EL (cell line): ENCODE results near the gene PDE1C.
A peak's percentile ranks its signal among the peaks of the same experiment; 100 is the strongest.

Experiments used
- DNase-seq: peaks from one replicate; pipeline ENCODE4 v3.0.0-alpha.2; 2016

The PDE1C gene

DNA sequence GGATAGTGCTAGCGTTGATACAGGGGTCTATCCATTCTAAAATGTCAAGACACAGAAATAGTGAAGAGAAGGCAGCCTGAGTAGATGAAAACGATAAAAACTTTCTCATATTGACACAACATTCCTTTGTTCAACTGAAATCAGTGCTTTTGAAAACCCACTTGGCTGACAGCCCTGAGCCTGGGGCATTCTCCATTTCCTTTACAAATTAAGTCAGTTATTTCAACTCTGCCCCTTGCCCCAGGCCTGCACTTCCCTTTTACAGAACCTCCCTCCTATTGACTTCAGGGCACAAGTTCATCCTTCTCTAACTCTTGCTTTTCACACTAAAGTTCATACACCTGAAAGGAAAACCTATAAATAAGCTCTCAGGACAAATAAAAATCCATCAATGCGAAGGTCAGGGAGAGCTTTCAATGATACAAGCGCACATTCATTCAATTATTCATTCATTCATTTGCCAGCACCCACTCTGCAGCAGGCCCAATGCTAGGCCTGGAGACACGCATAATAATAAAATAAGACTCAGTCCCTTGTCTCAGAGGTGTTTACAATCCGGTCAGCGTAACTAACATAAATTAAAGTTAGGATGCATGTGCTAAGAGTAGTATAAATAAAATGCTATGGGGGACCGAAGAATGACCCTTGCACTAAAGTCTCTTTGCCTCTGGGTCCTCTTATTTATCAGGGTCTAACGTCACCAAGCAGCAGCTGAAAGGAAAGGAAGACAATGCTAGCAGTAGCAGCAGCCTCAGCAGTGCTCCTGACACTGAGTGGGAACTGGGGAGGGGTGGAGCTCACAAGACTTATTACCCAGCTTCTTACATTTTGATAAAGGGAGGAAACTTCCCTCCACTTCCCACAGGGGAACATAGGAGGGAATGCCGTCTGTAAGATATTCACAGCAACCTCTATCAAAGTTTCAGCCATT, 134.8 kb downstream of the PDE1C start:
- DNase-seq = peak; percentile 90

DNA sequence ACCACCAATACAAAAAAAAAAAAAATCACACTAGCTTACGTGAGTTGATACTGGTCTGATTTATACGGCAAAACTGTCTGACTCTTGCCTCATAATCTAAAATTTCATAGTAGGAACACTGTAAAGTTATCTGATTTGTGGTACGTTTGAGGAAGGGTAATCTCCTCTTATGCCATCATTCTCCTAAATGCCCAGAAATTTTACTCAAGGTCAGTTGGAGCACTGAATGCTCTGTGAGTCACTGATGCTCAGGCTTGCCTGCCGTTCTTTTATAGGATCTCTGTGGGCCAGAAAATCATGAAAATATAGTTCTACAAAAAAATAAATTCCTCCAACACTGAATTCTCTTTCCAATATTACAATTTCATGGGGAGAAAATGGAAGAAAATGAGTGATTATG, 135.7 kb downstream of the PDE1C start:
- DNase-seq = no peak

DNA sequence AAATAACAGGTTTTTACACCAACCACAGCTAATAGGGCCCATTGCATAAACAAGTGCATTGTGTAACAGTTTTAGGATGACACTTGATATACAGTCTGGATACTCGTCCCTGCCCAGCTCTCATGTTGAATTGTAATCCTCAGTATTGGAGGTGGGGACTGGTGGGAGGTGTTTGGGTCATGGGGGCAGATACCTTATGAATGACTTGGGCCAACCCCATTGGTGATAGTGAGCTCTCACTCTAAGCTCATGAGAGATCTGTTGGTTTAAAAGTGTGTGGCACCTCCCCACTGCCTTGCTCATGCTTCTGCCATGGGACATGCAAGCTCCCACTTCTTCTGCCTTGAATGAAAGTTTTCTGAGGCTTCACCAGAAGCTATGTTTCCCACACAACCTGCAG, 136.7 kb downstream of the PDE1C start:
- DNase-seq = peak; percentile 70

DNA sequence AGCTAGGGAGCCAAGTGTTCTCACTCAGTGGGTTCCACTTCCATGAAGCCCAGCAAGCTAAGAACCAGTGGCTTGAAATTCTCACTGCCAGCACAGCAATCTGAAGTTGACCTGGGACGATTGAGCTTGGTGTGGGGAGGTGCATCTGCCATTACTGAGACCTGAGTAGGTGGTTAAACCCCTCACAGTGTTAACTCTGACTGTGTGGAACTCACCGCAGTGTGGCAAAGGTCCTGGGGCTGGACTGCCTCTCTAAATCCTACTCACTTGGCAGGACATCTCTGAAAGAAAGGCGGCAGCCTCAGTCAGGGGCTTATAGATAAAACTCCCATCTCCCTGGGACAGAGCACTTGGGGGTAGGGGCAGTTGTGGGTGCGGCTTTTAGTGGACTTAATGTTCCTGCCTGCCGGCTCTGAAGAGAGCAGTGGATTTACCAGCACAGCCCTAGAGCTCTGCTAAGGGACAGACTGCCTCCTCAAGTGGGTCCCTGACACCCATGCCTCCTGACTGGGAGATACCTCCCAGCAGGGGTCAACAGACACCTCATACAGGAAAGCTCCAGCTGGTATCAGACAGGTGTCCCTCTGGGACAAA, 143.1 kb downstream of the PDE1C start:
- no peak for DNase-seq

DNA sequence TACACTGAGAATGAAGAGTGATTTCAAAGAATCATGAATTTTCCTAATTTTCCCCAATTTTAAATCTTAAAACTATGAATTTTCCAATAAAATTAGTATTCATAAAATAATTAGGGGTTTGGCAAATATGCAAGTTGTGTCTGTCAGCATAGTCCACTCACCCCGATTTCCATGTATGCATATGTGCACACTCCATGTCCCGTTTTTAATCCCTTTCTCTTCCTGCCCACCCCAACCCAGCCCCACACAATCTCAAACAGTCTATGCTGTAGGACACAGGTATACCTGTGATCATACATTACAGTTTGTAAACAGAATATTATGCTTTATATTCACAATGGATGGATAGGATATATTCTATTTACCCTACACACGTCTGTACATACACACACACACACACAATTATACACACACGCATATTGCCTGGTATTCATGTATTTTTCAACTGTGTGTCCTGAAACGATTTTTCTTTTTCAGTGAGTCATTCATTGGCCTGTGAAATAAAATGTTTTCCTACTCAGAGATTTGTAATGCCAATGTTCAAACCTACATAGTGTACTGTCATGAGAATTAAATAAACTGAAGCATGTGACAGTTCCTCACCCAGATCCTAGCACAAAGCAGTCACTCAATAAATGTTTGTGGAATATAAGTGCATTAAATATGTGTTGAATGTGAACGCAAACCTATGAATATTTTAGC, 144.3 kb downstream of the PDE1C start:
- no peak for DNase-seq

DNA sequence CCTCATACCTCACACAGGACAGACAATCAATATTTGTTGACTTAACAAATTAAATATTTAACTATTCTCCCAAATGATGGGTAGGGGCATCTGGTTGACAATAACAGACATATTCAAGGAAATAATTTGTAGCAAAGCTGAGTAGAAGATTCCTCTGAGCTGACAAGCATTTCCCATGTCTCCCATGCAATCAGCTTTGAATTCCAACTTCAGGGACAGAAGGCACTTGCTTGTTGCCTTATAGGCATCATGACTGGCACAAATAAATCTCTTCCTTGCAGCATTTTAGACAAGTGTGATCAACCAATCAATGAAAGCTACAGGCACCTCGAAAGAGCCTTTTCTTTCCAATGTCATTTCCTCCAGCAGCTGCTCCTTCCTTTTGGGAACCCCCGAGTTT, 146.0 kb downstream of the PDE1C start:
- DNase-seq = no peak

DNA sequence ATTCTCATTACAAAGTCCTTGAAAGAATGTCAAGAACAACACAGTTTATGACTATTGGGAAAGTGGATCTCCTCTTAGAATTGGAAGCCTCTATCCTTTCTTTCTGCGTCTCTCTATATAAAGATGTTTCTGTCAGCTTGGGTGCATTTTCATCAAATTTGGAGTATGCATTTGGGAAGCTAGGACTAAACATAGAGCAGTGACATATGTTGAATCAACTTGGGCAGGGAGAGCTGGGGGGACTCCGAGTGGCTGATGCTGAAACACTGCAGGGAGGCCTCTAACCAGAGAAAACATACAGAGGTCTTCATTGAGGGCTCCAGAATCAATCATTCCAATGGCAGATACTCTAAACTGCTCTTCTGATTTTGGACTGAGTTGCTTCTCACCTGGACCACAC, 147.4 kb downstream of the PDE1C start:
- no peak for DNase-seq

DNA sequence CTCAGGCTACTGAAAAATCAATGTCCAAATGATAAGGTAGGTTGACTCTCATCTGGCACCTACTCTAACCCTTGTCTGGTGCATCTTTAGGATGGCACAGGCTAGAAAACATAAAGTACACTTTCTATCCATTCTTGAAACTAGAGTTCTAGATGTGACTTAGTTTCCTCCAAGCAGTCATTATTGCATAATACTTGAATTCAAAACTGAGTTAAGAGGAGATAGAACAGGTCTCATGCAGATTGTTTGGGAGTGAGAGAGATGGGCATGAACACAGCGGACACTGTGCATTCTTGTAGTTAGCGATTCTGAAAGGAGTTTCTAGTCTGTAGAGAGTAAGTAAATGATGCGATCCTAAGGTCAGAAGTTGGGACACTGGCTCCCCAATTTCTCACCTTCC, 149.2 kb downstream of the PDE1C start:
- DNase-seq = no peak

DNA sequence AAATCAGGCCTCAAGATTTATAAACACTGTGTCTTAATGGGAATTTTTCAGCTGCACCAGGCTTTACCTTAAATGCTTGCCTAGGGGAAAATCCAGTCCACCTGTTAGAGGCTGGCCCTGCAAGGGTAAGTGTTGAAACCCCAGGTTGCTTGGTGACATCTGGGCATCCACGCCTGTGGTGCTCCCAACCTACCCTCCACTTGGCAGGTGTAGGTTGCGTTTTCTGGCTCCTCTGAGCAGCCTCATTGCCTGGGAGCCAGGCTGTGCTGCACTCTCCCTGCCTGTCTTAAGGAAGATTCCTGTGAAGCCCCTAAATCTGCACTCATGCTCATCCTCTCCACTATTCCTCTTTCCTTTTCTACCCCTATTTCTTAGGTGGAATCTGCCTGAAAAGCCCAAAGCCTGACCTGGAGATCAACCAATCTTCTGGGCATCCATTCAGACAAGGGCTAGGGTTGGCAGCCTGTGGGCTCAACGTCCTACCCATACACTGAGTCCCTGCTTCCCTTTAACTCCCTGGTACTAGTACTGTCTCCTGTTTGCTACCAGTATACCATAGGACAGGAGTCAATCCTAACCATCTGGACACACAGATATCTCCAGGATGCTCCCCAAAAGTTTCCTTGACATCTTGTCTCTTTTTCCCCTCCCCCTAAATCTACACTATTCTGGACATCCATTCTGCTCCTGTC, 150.4 kb downstream of the PDE1C start:
- no peak for DNase-seq

DNA sequence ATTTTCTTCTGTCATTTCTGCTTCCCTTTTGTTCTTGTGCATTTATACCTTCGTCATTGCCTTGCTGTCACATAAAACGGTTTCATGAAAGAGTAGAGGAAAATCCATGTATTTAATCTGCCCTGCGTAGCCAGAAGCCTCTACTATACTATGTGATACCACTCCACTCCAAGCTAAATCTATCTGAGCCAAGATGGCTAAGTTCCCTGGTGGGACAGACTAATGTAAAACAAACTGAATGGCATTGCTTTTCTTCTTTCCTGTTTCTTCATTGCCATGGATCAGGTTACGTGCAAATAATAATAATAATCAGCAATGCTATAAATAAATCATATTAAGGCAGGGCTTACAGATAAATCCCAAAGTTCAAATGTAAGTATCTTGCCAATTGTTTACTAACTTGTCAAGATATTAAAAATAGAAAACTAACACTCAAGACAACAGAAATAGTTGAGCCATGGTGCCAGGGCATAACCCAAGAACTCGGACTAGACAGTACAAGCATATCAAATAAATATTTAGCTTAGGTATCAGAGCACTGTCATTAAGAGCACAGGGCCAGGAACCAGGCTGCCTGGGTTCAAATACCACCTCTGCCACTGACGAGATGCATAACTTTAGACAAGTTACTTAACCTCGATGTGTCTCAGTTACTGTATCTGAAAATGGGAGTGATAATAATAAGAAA, 151.4 kb downstream of the PDE1C start:
- no peak for DNase-seq

DNA sequence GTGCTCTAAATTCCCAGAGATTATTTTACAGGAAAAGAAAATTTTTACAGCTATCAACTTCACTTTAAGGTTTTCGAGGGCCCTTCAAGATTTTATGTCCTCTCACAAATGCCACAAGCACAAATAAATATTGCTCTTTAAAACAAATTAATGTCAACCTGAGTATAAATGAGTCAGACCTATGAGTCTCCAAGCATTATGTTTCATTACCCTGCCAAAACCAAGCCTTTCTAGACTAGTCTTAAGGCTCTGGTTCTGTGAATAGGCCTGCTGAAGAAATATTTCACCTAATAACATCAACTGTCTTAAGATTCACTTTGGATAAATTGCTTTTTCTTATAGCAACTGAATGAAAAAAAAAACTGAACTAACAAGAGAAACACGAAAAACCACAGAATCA, 153.0 kb downstream of the PDE1C start:
- DNase-seq = no peak

DNA sequence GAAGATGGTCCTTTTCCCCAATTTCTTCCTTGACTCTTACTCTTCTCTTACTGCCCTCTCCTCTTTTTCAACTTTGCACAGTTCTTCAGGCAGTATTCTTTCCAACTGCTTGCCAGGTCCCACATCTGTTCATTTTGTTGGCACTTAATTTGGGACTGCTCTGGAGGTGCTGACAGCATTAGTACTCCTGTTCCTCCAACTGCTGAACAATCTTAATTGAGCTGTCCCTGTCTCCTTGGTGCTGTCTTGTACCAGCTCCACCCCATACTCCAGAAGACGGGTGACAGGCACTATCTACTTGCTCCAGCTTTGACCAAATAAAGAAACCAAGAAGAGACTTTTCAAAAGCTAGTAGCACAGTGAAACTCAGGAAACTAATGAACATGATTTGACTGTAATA, 160.0 kb downstream of the PDE1C start:
- no peak for DNase-seq

DNA sequence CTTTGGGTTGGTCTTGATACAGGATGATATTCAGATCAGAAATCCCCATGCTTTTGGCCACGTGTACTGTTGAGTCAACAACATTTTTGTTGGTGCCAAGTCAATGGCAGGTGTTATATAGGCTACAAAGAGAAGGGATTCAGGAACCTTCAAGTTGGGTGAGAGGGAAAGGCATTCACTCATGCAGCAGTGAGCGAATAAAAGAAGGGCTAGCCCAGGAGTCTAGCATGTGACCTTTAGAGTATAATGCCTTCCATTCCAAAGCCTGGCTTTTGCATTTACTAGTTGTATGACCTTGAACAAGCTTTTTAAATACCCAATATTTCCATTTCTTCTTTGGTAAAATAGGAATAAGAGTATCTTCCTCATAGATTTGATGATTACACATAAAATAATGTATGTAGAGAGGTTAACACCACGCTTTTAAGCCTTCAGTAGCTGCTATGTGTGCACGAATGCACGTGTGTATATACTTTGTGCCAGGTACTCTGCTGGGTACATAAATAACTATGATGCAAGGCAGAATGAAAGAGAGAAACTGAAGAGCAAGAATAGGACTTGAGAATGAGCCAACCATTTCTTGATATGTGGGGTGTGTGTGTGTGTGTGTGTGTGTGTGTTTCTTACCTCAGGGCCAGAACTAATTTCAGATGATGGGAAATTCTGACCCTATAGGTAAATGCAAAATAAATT, 163.6 kb downstream of the PDE1C start:
- DNase-seq = no peak

DNA sequence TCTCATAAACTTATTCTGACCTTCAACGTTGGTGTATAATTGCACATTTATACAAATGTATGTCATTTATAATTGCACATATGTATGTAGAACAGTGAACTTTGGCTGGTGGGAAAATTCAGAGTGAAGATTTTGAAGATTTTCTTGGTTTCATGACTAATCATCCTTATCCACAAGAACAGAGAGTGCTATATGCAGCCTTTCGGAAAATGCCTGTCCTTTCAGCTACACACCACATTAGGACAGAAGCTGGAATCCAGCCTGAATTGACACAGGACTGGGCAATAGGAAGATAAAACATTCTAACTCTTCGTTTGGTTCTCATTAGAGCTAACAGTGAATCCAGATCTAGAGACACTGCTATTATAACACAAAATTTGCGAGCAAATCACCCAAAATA, 166.2 kb downstream of the PDE1C start:
- no peak for DNase-seq

DNA sequence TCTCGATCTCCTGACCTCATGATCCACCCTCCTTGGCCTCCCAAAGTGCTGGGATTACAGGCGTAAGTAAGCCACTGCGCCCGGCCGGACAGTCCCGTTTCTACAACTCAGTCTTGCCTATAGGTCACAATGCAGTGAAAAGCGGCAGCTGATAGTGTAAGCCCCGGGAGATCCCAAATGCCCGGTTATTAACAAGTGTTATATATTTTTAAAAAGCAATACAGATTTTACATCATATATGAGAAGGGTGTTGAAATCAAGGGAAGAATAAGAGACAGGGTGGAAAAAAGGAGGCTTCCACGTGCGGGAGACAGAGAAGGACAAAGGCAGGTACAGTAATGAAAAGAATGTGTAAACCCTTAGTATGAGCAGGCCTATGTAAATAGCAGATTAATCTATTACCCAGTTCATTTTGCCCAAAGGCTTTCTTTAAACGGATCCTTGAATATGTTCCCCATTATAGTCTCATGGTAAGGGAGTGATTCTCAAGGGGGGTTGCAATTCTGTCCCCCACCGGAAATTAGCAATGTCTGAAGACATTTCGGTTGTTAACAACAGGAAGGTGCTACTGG, 170.8 kb downstream of the PDE1C start:
- DNase-seq = no peak

DNA sequence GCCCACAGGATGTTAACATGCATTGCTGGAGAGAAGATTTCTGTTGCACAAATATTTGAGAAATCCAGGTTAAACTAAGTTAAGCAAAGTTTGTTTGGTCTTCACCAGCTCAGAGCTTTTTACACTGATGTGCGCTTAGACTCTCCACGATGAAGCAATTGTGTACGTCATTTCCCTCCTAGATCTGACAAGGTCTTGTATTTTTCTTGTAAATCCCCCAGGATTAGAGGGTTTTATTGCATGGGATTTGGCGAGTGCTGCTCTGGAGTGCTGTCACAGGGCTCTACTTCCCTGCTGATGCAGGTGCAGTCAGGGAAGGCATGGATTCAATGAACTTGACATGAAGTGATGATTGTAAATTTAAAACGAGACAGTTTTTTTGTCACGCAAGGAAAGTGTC, 173.3 kb downstream of the PDE1C start:
- DNase-seq = no peak

DNA sequence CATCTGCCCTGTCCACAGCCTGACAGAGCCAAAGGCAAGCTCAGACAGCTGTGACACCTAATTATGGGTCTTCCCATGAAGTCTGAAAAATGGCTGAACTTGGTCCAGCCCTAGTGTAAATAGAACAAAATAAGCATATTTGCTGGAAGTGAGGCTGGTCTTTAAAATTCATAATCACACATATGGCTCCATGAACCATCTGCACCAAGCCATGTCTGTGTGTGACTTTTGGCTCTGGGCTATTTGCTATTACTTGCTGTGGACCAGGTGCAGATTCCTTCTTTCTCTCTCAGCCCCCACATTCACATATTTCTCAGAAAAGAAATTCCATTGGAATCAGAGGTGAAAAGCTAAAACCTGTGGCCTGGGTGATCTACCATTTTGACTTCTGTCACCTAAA, 175.9 kb downstream of the PDE1C start:
- no peak for DNase-seq

DNA sequence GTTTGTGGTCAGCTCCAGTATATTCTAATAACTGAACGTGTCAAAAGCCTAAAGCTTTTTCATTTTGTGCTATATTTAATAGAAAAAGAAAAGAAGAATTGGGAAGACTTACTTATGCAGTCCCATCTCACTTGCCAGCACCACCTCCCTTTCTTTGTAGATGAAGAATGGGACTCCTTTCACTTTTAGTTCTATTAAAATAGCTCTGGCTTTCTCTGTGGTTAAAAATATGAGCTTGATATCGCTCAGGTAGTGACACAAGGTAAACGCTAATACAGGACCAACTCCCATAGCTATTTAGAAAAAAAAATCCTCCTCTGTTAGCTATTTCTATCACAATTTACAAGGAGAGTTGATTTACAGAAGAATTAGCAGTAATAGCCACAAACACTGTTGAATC, 176.8 kb downstream of the PDE1C start:
- no peak for DNase-seq

DNA sequence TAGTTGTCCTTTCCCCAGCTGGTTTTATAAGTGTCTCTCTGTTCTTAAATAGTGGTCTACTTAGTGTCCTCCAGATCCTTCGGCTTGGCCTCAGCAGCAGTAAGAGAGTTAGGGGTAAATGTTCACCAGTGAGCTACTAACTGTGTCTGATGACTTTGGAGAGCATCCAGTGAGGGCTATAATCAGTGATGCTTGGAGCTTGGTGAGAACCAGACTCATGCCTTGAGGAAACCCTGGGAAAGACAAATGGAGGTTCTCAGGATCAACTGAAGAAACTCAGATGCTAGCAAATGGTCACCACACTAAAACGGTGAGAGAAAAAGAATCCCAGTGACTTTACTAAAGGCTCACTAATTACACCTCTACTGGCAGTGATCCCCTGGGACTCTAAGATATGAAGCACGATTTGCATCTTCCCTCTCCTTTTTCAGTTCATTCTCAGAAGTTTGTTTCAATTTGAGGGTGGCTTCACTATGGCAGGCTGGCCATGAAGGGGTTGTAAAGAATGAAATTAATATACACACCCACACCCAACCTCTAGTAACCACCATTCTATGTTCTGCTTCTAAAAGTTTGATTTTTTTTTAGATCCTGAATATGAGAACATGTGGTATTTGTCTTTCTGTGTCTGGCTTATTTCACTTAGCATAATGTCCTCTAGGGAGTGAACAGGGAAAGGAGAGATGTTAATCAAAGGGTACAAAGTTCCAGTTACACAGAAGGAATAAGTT, 177.9 kb downstream of the PDE1C start:
- DNase-seq = no peak

DNA sequence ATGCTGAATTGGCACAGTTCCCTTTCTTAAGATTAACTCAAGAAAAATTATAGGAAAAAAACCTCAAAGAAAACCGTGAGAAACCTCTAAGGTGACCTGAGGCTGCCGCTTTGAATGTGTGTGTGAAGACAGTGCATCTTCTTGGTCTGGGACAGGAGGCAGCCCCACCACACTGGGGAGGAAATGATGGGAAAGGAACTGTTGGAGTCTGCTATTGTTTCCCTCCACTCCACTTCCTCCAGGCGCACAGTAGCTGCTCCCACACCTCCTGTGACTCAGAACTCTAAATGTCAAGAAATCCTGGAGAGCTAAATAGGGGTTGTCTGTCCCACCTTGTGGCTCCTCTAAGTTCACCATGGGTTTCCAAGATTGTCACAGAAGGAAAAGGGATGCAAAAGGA, 179.4 kb downstream of the PDE1C start:
- DNase-seq = peak; percentile 31

DNA sequence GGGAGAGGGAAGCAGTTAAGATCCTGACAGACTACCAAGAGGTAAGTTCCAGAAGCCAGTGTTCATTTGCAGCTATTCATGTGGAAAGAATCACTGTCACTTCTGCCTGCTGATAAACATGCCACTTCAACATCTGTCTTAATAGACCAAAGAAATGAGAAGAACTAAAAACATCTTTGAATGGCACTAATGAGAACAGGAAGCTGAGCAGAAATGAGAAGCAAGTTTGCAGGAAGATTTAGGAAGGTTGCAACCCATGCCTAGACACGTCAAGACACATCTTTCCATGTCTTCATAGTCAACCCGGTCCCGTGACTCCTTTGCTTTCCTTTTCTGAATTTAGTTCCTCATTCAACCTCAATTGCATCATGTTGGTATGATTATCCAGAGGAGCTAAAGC, 180.0 kb downstream of the PDE1C start:
- no peak for DNase-seq
